ENCODE data around the gene SEMA4G.

Gene SEMA4G

GRCh38 chr10:100960251-100960650 lies 9.1 kb upstream of the SEMA4G start:
- FAIRE-seq (no peak), DNase-seq (ENCODE audit: insufficient read length) (no peak)
- TF ChIP-seq TAF1 (IDR thresholded peaks at IDR 0.05; ENCODE audit: borderline replicate concordance, low read depth, low read length) = no peak
- no peak for TF ChIP-seq POLR2AphosphoS5 (IDR thresholded peaks at IDR 0.05; ENCODE audit: low read depth, low read length)
- no peak for TF ChIP-seq POLR2A (IDR thresholded peaks at IDR 0.05; ENCODE audit: low read depth, low read length)

- FAIRE-seq (no peak), DNase-seq (ENCODE audit: insufficient read length) (no peak)
- TF ChIP-seq POLR2AphosphoS5 (IDR thresholded peaks at IDR 0.05; ENCODE audit: low read depth, low read length) = no peak
- no peak for TF ChIP-seq POLR2A (IDR thresholded peaks at IDR 0.05; ENCODE audit: low read depth, low read length)
Measured at GRCh38 chr10:100962351-100963080, 6.8 kb upstream of the SEMA4G start.

GRCh38 chr10:100963826-100964225 lies 5.5 kb upstream of the SEMA4G start:
- no peak for FAIRE-seq
- DNase-seq (ENCODE audit: insufficient read length) = no peak
- TF ChIP-seq POLR2AphosphoS5 (IDR thresholded peaks at IDR 0.05; ENCODE audit: low read depth, low read length) (no peak), POLR2A (IDR thresholded peaks at IDR 0.05; ENCODE audit: low read depth, low read length) (no peak), TAF1 (IDR thresholded peaks at IDR 0.05; ENCODE audit: borderline replicate concordance, low read depth, low read length) (no peak)

- FAIRE-seq = no peak
Measured at GRCh38 chr10:100965820-100966219, 3.5 kb upstream of the SEMA4G start.

GRCh38 chr10:100966887-100967286 lies 2.4 kb upstream of the SEMA4G start:
- TF ChIP-seq TAF1 (IDR thresholded peaks at IDR 0.05; ENCODE audit: borderline replicate concordance, low read depth, low read length) (no peak), POLR2A (IDR thresholded peaks at IDR 0.05; ENCODE audit: low read depth, low read length) (no peak), POLR2AphosphoS5 (IDR thresholded peaks at IDR 0.05; ENCODE audit: low read depth, low read length) (no peak)

More at GRCh38 chr10:100965820-100966219, 3.5 kb upstream of the SEMA4G start:
- no peak for DNase-seq (ENCODE audit: insufficient read length)
- no peak for TF ChIP-seq TAF1 (IDR thresholded peaks at IDR 0.05; ENCODE audit: borderline replicate concordance, low read depth, low read length)
- TF ChIP-seq POLR2AphosphoS5 (IDR thresholded peaks at IDR 0.05; ENCODE audit: low read depth, low read length) = no peak
- TF ChIP-seq POLR2A (IDR thresholded peaks at IDR 0.05; ENCODE audit: low read depth, low read length) = no peak

GRCh38 chr10:100967332-100967731 lies 2.0 kb upstream of the SEMA4G start:
- FAIRE-seq (no peak), DNase-seq (ENCODE audit: insufficient read length) (no peak)
- TF ChIP-seq TAF1 (IDR thresholded peaks at IDR 0.05; ENCODE audit: borderline replicate concordance, low read depth, low read length) = no peak
- no peak for TF ChIP-seq POLR2AphosphoS5 (IDR thresholded peaks at IDR 0.05; ENCODE audit: low read depth, low read length)
- TF ChIP-seq POLR2A (IDR thresholded peaks at IDR 0.05; ENCODE audit: low read depth, low read length) = no peak

More at GRCh38 chr10:100966887-100967286, 2.4 kb upstream of the SEMA4G start:
- DNase-seq (ENCODE audit: insufficient read length) (no peak), FAIRE-seq (no peak)

- DNase-seq (ENCODE audit: insufficient read length) = no peak
- no peak for FAIRE-seq
- TF ChIP-seq TAF1 (IDR thresholded peaks at IDR 0.05; ENCODE audit: borderline replicate concordance, low read depth, low read length) = no peak
- TF ChIP-seq POLR2A (IDR thresholded peaks at IDR 0.05; ENCODE audit: low read depth, low read length) = no peak
- no peak for TF ChIP-seq POLR2AphosphoS5 (IDR thresholded peaks at IDR 0.05; ENCODE audit: low read depth, low read length)
Measured at GRCh38 chr10:100968062-100968736, 1.1 kb upstream of the SEMA4G start.

- TF ChIP-seq POLR2A (IDR thresholded peaks at IDR 0.05; ENCODE audit: low read depth, low read length) (no peak), POLR2AphosphoS5 (IDR thresholded peaks at IDR 0.05; ENCODE audit: low read depth, low read length) (no peak), TAF1 (IDR thresholded peaks at IDR 0.05; ENCODE audit: borderline replicate concordance, low read depth, low read length) (no peak)
- FAIRE-seq (no peak), DNase-seq (ENCODE audit: insufficient read length) (no peak)
Measured at GRCh38 chr10:100968863-100969186, 479 bp upstream of the SEMA4G start.

- DNase-seq (ENCODE audit: insufficient read length) (no peak), FAIRE-seq (no peak)
- no peak for TF ChIP-seq POLR2A (IDR thresholded peaks at IDR 0.05; ENCODE audit: low read depth, low read length)
- TF ChIP-seq POLR2AphosphoS5 (IDR thresholded peaks at IDR 0.05; ENCODE audit: low read depth, low read length) = no peak
- TF ChIP-seq TAF1 (IDR thresholded peaks at IDR 0.05; ENCODE audit: borderline replicate concordance, low read depth, low read length) = no peak
Measured at GRCh38 chr10:100970076-100970913, 991 bp downstream of the SEMA4G start.

- no peak for TF ChIP-seq TAF1 (IDR thresholded peaks at IDR 0.05; ENCODE audit: borderline replicate concordance, low read depth, low read length)
- no peak for TF ChIP-seq POLR2AphosphoS5 (IDR thresholded peaks at IDR 0.05; ENCODE audit: low read depth, low read length)
- TF ChIP-seq POLR2A (IDR thresholded peaks at IDR 0.05; ENCODE audit: low read depth, low read length) = no peak
- DNase-seq (ENCODE audit: insufficient read length) (no peak), FAIRE-seq (no peak)
Measured at GRCh38 chr10:100970914-100971811, 1.9 kb downstream of the SEMA4G start.

Data from GM12892 (cell line).